DOHH2 (cell line): ENCODE results near the gene CAMK2D.

Experiments used
- H3F3A ChIP-seq: fragments of 200-600 bp; sonication (generic), shearing (Covaris generic); 2 replicates; pipeline ENCODE4 v1.6.0; 2016; ENCODE audit warnings: antibody characterized with exemption, mild to moderate bottlenecking; ENCODE audit not compliant: control insufficient read depth, insufficient read depth
- H3K27ac ChIP-seq: fragments of 200-600 bp; sonication (generic); 2 replicates; pipeline ENCODE4 v1.5.1; 2014; ENCODE audit warnings: low read depth, mild to moderate bottlenecking, low read length, moderate library complexity
- H3K27me3 ChIP-seq: fragments of 200-600 bp; sonication (generic); 2 replicates; pipeline ENCODE4 v1.6.1; 2014; ENCODE audit warnings: mild to moderate bottlenecking, low read length, mixed read lengths; ENCODE audit not compliant: control insufficient read depth
- H3K36me3 ChIP-seq: fragments of 200-600 bp; sonication (generic); 2 replicates; pipeline ENCODE4 v1.6.1; 2014; ENCODE audit warnings: mild to moderate bottlenecking, low read length, moderate library complexity, mixed read lengths; ENCODE audit not compliant: control insufficient read depth
- H3K4me1 ChIP-seq: fragments of 200-600 bp; sonication (generic); 2 replicates; pipeline ENCODE4 v1.6.1; 2014; ENCODE audit warnings: mild to moderate bottlenecking, low read length, mixed read lengths; ENCODE audit not compliant: control insufficient read depth
- H3K4me2 ChIP-seq: fragments of 200-600 bp; sonication (generic); 2 replicates; pipeline ENCODE4 v1.6.0; 2014; ENCODE audit warnings: mild to moderate bottlenecking, low read length, moderate library complexity
- H3K4me3 ChIP-seq: fragments of 200-600 bp; sonication (generic); 2 replicates; pipeline ENCODE4 v1.5.1; 2014; ENCODE audit warnings: mild to moderate bottlenecking, low read length, mixed read lengths
- H3K79me2 ChIP-seq: fragments of 200-600 bp; sonication (generic); 2 replicates; pipeline ENCODE4 v1.6.1; 2014; ENCODE audit warnings: mild to moderate bottlenecking, low read length, mixed read lengths; ENCODE audit not compliant: control insufficient read depth
- H3K9me2 ChIP-seq: fragments of 200-600 bp; sonication (generic); replicated peaks from 2 replicates; pipeline ENCODE4 v1.6.1; 2014; ENCODE audit warnings: mild to moderate bottlenecking, low read length, mixed read lengths; ENCODE audit not compliant: control insufficient read depth
- H3K9me3 ChIP-seq: fragments of 200-600 bp; sonication (generic); 2 replicates; pipeline ENCODE4 v1.6.1; 2014; ENCODE audit warnings: antibody characterized with exemption, low read length, mixed read lengths; ENCODE audit not compliant: control insufficient read depth, insufficient read depth
- H4K20me1 ChIP-seq: fragments of 200-600 bp; sonication (generic); 2 replicates; pipeline ENCODE4 v1.6.0; 2014; ENCODE audit warnings: low read depth, mild to moderate bottlenecking, antibody characterized with exemption, low read length, moderate library complexity; ENCODE audit not compliant: control insufficient read depth, insufficient read depth
- EZH2phosphoT487 ChIP-seq: fragments of 200-600 bp; sonication (generic); IDR thresholded peaks from 2 replicates; pipeline ENCODE4 v1.6.1; 2017; ENCODE audit warnings: borderline replicate concordance, mild to moderate bottlenecking, antibody characterized with exemption, low read length, moderate library complexity, mixed read lengths
- TF ChIP-seq, protein P1 (sequence below): fragments of 200-600 bp; sonication (generic); IDR thresholded peaks from one replicate; pipeline ENCODE4 v1.5.1; 2014; ENCODE audit warnings: antibody characterized with exemption, mild to moderate bottlenecking, low read depth, low read length; ENCODE audit not compliant: poor library complexity, severe bottlenecking

CAMK2D gene

DNA sequence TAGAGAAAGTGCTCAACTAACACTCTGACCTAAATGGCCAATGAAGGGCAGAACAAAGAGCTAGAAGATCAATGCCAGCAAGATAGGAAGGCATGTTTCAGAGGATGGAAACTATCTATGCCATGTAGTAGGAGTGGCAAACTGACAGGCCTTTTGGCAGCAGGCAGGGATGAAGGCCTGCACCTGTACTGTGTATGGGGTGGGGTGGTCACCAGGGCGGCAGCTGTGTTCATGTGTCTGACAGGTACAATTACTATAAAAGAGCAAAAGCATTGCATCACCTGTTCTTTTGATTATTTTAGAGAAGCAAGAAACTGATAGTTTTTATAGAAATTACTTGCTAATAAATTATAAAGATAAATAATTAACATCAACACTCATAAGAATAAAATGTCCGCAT is 239.1 kb downstream of the CAMK2D start:
- no peak overlapping the region for H3K4me2 ChIP-seq
- no peaks in the 10 kb centered on the region for H3F3A ChIP-seq
- H3K27ac ChIP-seq = no peak overlapping the region
- peaks cover 88% of the 10 kb centered on the region for H3K36me3 ChIP-seq
- H3K79me2 ChIP-seq = no peaks in the 10 kb centered on the region
- TF ChIP-seq, protein P1, sequence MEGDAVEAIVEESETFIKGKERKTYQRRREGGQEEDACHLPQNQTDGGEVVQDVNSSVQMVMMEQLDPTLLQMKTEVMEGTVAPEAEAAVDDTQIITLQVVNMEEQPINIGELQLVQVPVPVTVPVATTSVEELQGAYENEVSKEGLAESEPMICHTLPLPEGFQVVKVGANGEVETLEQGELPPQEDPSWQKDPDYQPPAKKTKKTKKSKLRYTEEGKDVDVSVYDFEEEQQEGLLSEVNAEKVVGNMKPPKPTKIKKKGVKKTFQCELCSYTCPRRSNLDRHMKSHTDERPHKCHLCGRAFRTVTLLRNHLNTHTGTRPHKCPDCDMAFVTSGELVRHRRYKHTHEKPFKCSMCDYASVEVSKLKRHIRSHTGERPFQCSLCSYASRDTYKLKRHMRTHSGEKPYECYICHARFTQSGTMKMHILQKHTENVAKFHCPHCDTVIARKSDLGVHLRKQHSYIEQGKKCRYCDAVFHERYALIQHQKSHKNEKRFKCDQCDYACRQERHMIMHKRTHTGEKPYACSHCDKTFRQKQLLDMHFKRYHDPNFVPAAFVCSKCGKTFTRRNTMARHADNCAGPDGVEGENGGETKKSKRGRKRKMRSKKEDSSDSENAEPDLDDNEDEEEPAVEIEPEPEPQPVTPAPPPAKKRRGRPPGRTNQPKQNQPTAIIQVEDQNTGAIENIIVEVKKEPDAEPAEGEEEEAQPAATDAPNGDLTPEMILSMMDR = no peak
- no peak for TF ChIP-seq EZH2phosphoT487
- H4K20me1 ChIP-seq = no peaks in the 10 kb centered on the region
- no peaks in the 10 kb centered on the region for H3K27me3 ChIP-seq
- H3K4me3 ChIP-seq = no peak overlapping the region
- no peaks in the 10 kb centered on the region for H3K9me3 ChIP-seq
- H3K9me2 ChIP-seq = no peaks in the 10 kb centered on the region
- H3K4me1 ChIP-seq = no peaks in the 10 kb centered on the region

DNA sequence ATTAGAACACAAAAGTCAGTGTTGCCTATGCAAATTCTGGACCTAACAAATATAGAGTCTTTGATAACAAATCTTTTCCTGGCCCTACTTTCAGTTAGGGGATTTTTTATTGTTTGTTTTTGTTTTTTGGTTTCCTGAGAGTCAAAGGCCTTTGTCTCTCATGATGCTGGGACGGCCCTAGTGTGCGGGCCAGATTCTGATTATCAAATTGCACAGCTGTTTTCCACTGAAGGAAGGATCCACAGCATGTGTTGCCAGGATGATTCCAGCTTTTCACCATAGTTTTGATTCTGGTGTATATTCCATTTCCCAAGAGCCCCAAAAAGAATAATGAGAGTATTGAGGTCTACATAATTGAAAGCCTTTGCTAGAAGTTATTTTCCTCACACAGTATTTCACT is 248.2 kb downstream of the CAMK2D start:
- no peak overlapping the region for H3K4me3 ChIP-seq
- no peak overlapping the region for H3K4me2 ChIP-seq
- H3K4me1 ChIP-seq = no peaks in the 10 kb centered on the region
- H3K36me3 ChIP-seq = peaks cover 88% of the 10 kb centered on the region
- no peaks in the 10 kb centered on the region for H3K9me3 ChIP-seq
- no peaks in the 10 kb centered on the region for H3K27me3 ChIP-seq
- no peaks in the 10 kb centered on the region for H3F3A ChIP-seq
- no peaks in the 10 kb centered on the region for H3K79me2 ChIP-seq
- TF ChIP-seq EZH2phosphoT487 = no peak
- TF ChIP-seq, protein P1 = no peak
- H4K20me1 ChIP-seq = no peaks in the 10 kb centered on the region
- no peak overlapping the region for H3K27ac ChIP-seq
- H3K9me2 ChIP-seq = no peaks in the 10 kb centered on the region

DNA sequence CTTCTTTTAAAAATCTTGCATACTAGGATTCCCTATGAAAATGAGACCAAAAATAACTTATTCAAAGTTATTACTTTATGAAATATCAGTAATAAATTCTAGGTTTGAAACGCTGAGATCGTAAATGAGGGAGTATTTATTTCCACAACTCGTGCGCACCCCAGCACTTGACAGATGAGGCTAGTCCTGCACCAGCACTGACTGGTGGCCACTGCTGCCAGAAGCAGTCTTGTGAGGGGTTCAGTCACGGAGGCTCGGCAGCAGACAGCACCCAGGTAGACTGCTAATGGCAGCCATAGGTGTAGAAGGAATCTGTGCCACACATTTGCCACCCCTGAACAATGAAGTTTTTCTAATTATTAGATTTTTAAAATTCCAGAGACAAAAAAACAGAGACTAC is 248.7 kb downstream of the CAMK2D start:
- no peaks in the 10 kb centered on the region for H3F3A ChIP-seq

More for the DNA sequence above, 248.7 kb downstream of the CAMK2D start:
- H3K27me3 ChIP-seq = no peaks in the 10 kb centered on the region
- H3K4me1 ChIP-seq = no peaks in the 10 kb centered on the region
- no peak overlapping the region for H3K4me3 ChIP-seq
- H3K4me2 ChIP-seq = no peak overlapping the region
- peaks cover 90% of the 10 kb centered on the region for H3K36me3 ChIP-seq
- H3K27ac ChIP-seq = no peak overlapping the region
- H3K79me2 ChIP-seq = no peaks in the 10 kb centered on the region
- H4K20me1 ChIP-seq = no peaks in the 10 kb centered on the region
- H3K9me2 ChIP-seq = no peaks in the 10 kb centered on the region
- TF ChIP-seq, protein P1 = no peak
- no peak for TF ChIP-seq EZH2phosphoT487
- H3K9me3 ChIP-seq = no peaks in the 10 kb centered on the region
